ENCODE results near the gene NRXN3.

GRCh38 chr14:78567343-78567742, 397.2 kb downstream of the NRXN3 start:
- TF ChIP-seq, protein P1, sequence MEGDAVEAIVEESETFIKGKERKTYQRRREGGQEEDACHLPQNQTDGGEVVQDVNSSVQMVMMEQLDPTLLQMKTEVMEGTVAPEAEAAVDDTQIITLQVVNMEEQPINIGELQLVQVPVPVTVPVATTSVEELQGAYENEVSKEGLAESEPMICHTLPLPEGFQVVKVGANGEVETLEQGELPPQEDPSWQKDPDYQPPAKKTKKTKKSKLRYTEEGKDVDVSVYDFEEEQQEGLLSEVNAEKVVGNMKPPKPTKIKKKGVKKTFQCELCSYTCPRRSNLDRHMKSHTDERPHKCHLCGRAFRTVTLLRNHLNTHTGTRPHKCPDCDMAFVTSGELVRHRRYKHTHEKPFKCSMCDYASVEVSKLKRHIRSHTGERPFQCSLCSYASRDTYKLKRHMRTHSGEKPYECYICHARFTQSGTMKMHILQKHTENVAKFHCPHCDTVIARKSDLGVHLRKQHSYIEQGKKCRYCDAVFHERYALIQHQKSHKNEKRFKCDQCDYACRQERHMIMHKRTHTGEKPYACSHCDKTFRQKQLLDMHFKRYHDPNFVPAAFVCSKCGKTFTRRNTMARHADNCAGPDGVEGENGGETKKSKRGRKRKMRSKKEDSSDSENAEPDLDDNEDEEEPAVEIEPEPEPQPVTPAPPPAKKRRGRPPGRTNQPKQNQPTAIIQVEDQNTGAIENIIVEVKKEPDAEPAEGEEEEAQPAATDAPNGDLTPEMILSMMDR (IDR thresholded peaks at IDR 0.05) = no peak
- no peak for TF ChIP-seq POLR2A (IDR thresholded peaks at IDR 0.05)
